Measurements from ENCODE around the gene CBFB. TPM values are rescaled to one million over a fixed set of nuclear protein-coding genes. Genes with fewer than 3 reads are reported as not detected.
A peak's percentile ranks its signal among the peaks of the same experiment; 100 is the strongest.

The CBFB gene
- total and polyA plus RNA-seq, 5 donors from 2014 or later: 60.9 to 108 (median 83.6) TPM

- ATAC-seq (ENCODE audit: low read depth in 2 of 2): no peak
- peaks cover 0 to 12% (median 7%) of the 10 kb centered on the region in 4 donors for H3K4me1 Mint-ChIP-seq
- H3K36me3 Mint-ChIP-seq: peaks cover 12% of the 10 kb centered on the region
- H3K36me3 ChIP-seq (ENCODE audit: control insufficient read depth, insufficient read depth, low read length): peaks cover 28% of the 10 kb centered on the region
- no peaks in the 10 kb centered on the region for H3K27me3 Mint-ChIP-seq
- DNase-seq: no peak
- H3K4me3 Mint-ChIP-seq: no peak overlapping the region
- no peaks in the 10 kb centered on the region for H3K9me3 Mint-ChIP-seq
- H3K27ac Mint-ChIP-seq: peak overlapping the region in 1 of 3 donors; percentile 46
- no peak overlapping the region for H3K4me3 ChIP-seq (ENCODE audit: low read depth, low read length)
- H3K27ac ChIP-seq (ENCODE audit: insufficient read depth, low read length, poor library complexity, severe bottlenecking): no peak overlapping the region
- H3K27me3 ChIP-seq (ENCODE audit: control insufficient read depth, insufficient read depth, low read length): no peaks in the 10 kb centered on the region
- no peaks in the 10 kb centered on the region for H3K9me3 ChIP-seq (ENCODE audit: control insufficient read depth in 2 of 2, low read length in 2 of 2)
- no peaks in the 10 kb centered on the region for H3K4me1 ChIP-seq (ENCODE audit: control insufficient read depth, insufficient read depth, low read length, poor library complexity, severe bottlenecking)
These were observed 48.9 kb downstream of the CBFB start for GRCh38 chr16:67077871-67078270.

GRCh38 chr16:67082100-67082499, 53.2 kb downstream of the CBFB start:
- H3K4me3 ChIP-seq (ENCODE audit: low read depth, low read length): no peak overlapping the region
- ATAC-seq (ENCODE audit: low read depth in 2 of 2) (no peak), DNase-seq (no peak)
- peaks cover 17% of the 10 kb centered on the region for H3K36me3 ChIP-seq (ENCODE audit: control insufficient read depth, insufficient read depth, low read length)
- H3K27me3 ChIP-seq (ENCODE audit: control insufficient read depth, insufficient read depth, low read length): no peaks in the 10 kb centered on the region
- H3K27me3 Mint-ChIP-seq: no peaks in the 10 kb centered on the region
- H3K27ac ChIP-seq (ENCODE audit: insufficient read depth, low read length, poor library complexity, severe bottlenecking): no peak overlapping the region
- H3K9me3 Mint-ChIP-seq: no peaks in the 10 kb centered on the region
- H3K4me3 Mint-ChIP-seq: no peak overlapping the region
- H3K27ac Mint-ChIP-seq: no peak overlapping the region
- H3K4me1 Mint-ChIP-seq: peaks cover 10 to 19% (median 13%) of the 10 kb centered on the region in 4 donors
- no peaks in the 10 kb centered on the region for H3K4me1 ChIP-seq (ENCODE audit: control insufficient read depth, insufficient read depth, low read length, poor library complexity, severe bottlenecking)
- no peaks in the 10 kb centered on the region for H3K9me3 ChIP-seq (ENCODE audit: control insufficient read depth in 2 of 2, low read length in 2 of 2)
- peaks cover 13% of the 10 kb centered on the region for H3K36me3 Mint-ChIP-seq

GRCh38 chr16:67082891-67083290, 53.9 kb downstream of the CBFB start:
- Histone ChIP-seq H3K27me3 (ENCODE audit: control insufficient read depth, insufficient read depth, low read length) (no peaks in the 10 kb centered on the region), H3K9me3 (ENCODE audit: control insufficient read depth in 2 of 2, low read length in 2 of 2) (no peaks in the 10 kb centered on the region), H3K27ac (ENCODE audit: insufficient read depth, low read length, poor library complexity, severe bottlenecking) (no peak overlapping the region), H3K4me1 (ENCODE audit: control insufficient read depth, insufficient read depth, low read length, poor library complexity, severe bottlenecking) (no peaks in the 10 kb centered on the region), H3K36me3 (ENCODE audit: control insufficient read depth, insufficient read depth, low read length) (peaks cover 16% of the 10 kb centered on the region), H3K4me3 (ENCODE audit: low read depth, low read length) (no peak overlapping the region)
- H3K36me3 Mint-ChIP-seq: peaks cover 10% of the 10 kb centered on the region
- H3K4me1 Mint-ChIP-seq: peaks cover 10 to 19% (median 13%) of the 10 kb centered on the region in 4 donors
- H3K27me3 Mint-ChIP-seq: no peaks in the 10 kb centered on the region
- no peak for ATAC-seq (ENCODE audit: low read depth in 2 of 2)
- no peak for DNase-seq
- no peak overlapping the region for H3K4me3 Mint-ChIP-seq
- no peak overlapping the region for H3K27ac Mint-ChIP-seq
- H3K9me3 Mint-ChIP-seq: no peaks in the 10 kb centered on the region

- Mint-ChIP-seq H3K4me3 (no peak overlapping the region), H3K27ac (no peak overlapping the region), H3K36me3 (peaks cover 7% of the 10 kb centered on the region), H3K4me1 (peaks cover 10 to 19% (median 12%) of the 10 kb centered on the region in 4 donors), H3K27me3 (no peaks in the 10 kb centered on the region), H3K9me3 (no peaks in the 10 kb centered on the region)
- H3K4me3 ChIP-seq (ENCODE audit: low read depth, low read length): no peak overlapping the region
- H3K9me3 ChIP-seq (ENCODE audit: control insufficient read depth in 2 of 2, low read length in 2 of 2): no peaks in the 10 kb centered on the region
- no peak for ATAC-seq (ENCODE audit: low read depth in 2 of 2)
- no peaks in the 10 kb centered on the region for H3K4me1 ChIP-seq (ENCODE audit: control insufficient read depth, insufficient read depth, low read length, poor library complexity, severe bottlenecking)
- no peaks in the 10 kb centered on the region for H3K27me3 ChIP-seq (ENCODE audit: control insufficient read depth, insufficient read depth, low read length)
- peaks cover 14% of the 10 kb centered on the region for H3K36me3 ChIP-seq (ENCODE audit: control insufficient read depth, insufficient read depth, low read length)
- no peak overlapping the region for H3K27ac ChIP-seq (ENCODE audit: insufficient read depth, low read length, poor library complexity, severe bottlenecking)
- DNase-seq: no peak
These were observed 55.5 kb downstream of the CBFB start for GRCh38 chr16:67084345-67085028.

- Mint-ChIP-seq H3K27me3 (no peaks in the 10 kb centered on the region), H3K9me3 (no peaks in the 10 kb centered on the region), H3K36me3 (peaks cover 3% of the 10 kb centered on the region), H3K4me1 (peaks cover 5 to 18% (median 16%) of the 10 kb centered on the region in 4 donors), H3K27ac (no peak overlapping the region), H3K4me3 (no peak overlapping the region)
- Histone ChIP-seq H3K4me1 (ENCODE audit: control insufficient read depth, insufficient read depth, low read length, poor library complexity, severe bottlenecking) (no peaks in the 10 kb centered on the region), H3K4me3 (ENCODE audit: low read depth, low read length) (no peak overlapping the region), H3K27me3 (ENCODE audit: control insufficient read depth, insufficient read depth, low read length) (no peaks in the 10 kb centered on the region), H3K36me3 (ENCODE audit: control insufficient read depth, insufficient read depth, low read length) (peaks cover 14% of the 10 kb centered on the region), H3K27ac (ENCODE audit: insufficient read depth, low read length, poor library complexity, severe bottlenecking) (no peak overlapping the region), H3K9me3 (ENCODE audit: control insufficient read depth in 2 of 2, low read length in 2 of 2) (no peaks in the 10 kb centered on the region)
- DNase-seq (no peak), ATAC-seq (ENCODE audit: low read depth in 2 of 2) (no peak)
These were observed 57.9 kb downstream of the CBFB start for GRCh38 chr16:67086822-67087221.

GRCh38 chr16:67087291-67087690, 58.3 kb downstream of the CBFB start:
- H3K27ac Mint-ChIP-seq: no peak overlapping the region
- peaks cover 7 to 20% (median 17%) of the 10 kb centered on the region in 4 donors for H3K4me1 Mint-ChIP-seq
- H3K27me3 ChIP-seq (ENCODE audit: control insufficient read depth, insufficient read depth, low read length): no peaks in the 10 kb centered on the region
- no peaks in the 10 kb centered on the region for H3K27me3 Mint-ChIP-seq
- H3K9me3 ChIP-seq (ENCODE audit: control insufficient read depth in 2 of 2, low read length in 2 of 2): no peaks in the 10 kb centered on the region
- no peak for DNase-seq
- H3K36me3 Mint-ChIP-seq: peaks cover 3% of the 10 kb centered on the region
- no peak overlapping the region for H3K4me3 Mint-ChIP-seq
- no peaks in the 10 kb centered on the region for H3K4me1 ChIP-seq (ENCODE audit: control insufficient read depth, insufficient read depth, low read length, poor library complexity, severe bottlenecking)
- ATAC-seq (ENCODE audit: low read depth in 2 of 2): no peak
- H3K36me3 ChIP-seq (ENCODE audit: control insufficient read depth, insufficient read depth, low read length): peaks cover 12% of the 10 kb centered on the region
- no peaks in the 10 kb centered on the region for H3K9me3 Mint-ChIP-seq
- H3K27ac ChIP-seq (ENCODE audit: insufficient read depth, low read length, poor library complexity, severe bottlenecking): no peak overlapping the region
- no peak overlapping the region for H3K4me3 ChIP-seq (ENCODE audit: low read depth, low read length)

GRCh38 chr16:67087803-67088202, 58.9 kb downstream of the CBFB start:
- Histone ChIP-seq H3K4me3 (ENCODE audit: low read depth, low read length) (no peak overlapping the region), H3K4me1 (ENCODE audit: control insufficient read depth, insufficient read depth, low read length, poor library complexity, severe bottlenecking) (no peaks in the 10 kb centered on the region), H3K27me3 (ENCODE audit: control insufficient read depth, insufficient read depth, low read length) (no peaks in the 10 kb centered on the region), H3K27ac (ENCODE audit: insufficient read depth, low read length, poor library complexity, severe bottlenecking) (no peak overlapping the region), H3K9me3 (ENCODE audit: control insufficient read depth in 2 of 2, low read length in 2 of 2) (no peaks in the 10 kb centered on the region), H3K36me3 (ENCODE audit: control insufficient read depth, insufficient read depth, low read length) (peaks cover 12% of the 10 kb centered on the region)
- ATAC-seq (ENCODE audit: low read depth in 2 of 2) (no peak), DNase-seq (no peak)
- Mint-ChIP-seq H3K4me3 (no peak overlapping the region), H3K36me3 (peaks cover 3% of the 10 kb centered on the region), H3K27me3 (no peaks in the 10 kb centered on the region), H3K9me3 (no peaks in the 10 kb centered on the region), H3K27ac (peak overlapping the region in 1 of 3 donors; percentile 73), H3K4me1 (peaks cover 7 to 21% (median 17%) of the 10 kb centered on the region in 4 donors)

- peaks cover 7 to 21% (median 19%) of the 10 kb centered on the region in 4 donors for H3K4me1 Mint-ChIP-seq
- H3K27ac Mint-ChIP-seq: peak overlapping the region in 1 of 3 donors; percentile 73
- H3K9me3 Mint-ChIP-seq: no peaks in the 10 kb centered on the region
These were observed 59.6 kb downstream of the CBFB start for GRCh38 chr16:67088551-67088950.

More at GRCh38 chr16:67088551-67088950, 59.6 kb downstream of the CBFB start:
- DNase-seq (no peak), ATAC-seq (ENCODE audit: low read depth in 2 of 2) (no peak)
- H3K27ac ChIP-seq (ENCODE audit: insufficient read depth, low read length, poor library complexity, severe bottlenecking): no peak overlapping the region
- H3K27me3 ChIP-seq (ENCODE audit: control insufficient read depth, insufficient read depth, low read length): no peaks in the 10 kb centered on the region
- peaks cover 12% of the 10 kb centered on the region for H3K36me3 ChIP-seq (ENCODE audit: control insufficient read depth, insufficient read depth, low read length)
- Mint-ChIP-seq H3K27me3 (no peaks in the 10 kb centered on the region), H3K4me3 (no peak overlapping the region), H3K36me3 (peaks cover 3% of the 10 kb centered on the region)
- no peaks in the 10 kb centered on the region for H3K4me1 ChIP-seq (ENCODE audit: control insufficient read depth, insufficient read depth, low read length, poor library complexity, severe bottlenecking)
- H3K4me3 ChIP-seq (ENCODE audit: low read depth, low read length): no peak overlapping the region
- H3K9me3 ChIP-seq (ENCODE audit: control insufficient read depth in 2 of 2, low read length in 2 of 2): no peaks in the 10 kb centered on the region

Data from CD4-positive, CD25-positive, alpha-beta regulatory T cell (primary cell).